GM19240 (cell line): ENCODE results near the gene LTBP2.

Experiments
- DNase-seq: peaks from one replicate; pipeline ENCODE4 v3.0.0; 2011; ENCODE audit warnings: low spot score; ENCODE audit not compliant: insufficient read length

The LTBP2 gene

DNA sequence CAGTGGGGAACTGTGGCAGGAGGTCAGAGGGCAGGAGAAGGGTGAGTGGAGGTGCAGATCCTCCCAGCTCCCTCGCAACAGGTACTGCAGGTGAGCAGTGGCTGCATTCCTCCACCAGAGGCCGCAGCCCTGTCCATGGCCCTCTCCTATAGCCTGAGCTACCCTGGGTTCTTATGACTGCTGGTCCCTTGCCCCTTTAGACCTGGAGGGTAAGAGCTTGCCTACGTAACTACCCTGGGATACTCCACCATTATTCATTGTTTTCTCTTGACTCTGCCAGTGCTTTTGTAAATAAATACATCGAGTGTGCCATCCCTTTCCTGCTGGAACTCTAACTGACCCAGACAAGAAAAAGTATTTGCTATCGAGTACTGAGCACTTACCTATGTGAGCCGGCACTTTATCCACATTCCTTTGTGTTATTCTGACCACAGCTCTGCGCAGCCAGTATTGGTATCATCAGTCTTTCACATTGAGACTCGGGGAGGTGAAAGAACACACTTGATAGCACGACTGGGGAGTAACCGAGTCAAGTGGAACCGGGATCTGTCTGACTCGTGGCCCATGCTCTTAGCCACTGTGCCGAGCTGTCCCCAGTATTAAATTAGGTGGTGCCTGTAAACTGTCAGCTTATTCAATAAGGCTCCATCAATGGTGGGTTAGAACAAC, 38.5 kb downstream of the LTBP2 start:
- no peak for DNase-seq

DNA sequence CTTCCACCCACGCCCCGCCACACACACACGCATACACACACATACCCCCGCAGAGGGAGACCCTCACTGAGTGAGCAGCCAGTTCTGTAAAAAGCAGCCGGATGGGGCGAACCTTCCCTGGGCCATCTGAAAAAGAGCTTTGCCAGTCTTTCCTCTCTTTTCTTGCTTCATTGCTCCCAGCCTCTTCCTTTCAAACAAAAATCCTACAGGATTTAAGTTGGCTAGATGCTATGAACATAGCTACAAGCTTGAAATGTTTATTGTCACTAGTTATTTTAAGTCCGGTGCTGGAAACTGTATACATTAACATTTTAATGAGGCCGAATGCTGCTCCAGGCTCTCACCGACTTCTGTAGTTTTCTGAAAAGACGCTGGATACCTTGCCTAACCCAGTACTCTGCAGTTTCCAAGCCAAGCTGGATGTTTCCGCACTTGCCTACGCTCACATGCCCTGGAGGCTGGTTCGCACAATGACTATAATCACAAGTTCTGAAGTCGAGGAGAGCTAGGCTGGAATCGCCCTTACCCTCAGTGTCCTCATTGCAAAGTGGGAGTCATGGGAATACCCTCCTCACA, 39.2 kb downstream of the LTBP2 start:
- DNase-seq, result no peak

DNA sequence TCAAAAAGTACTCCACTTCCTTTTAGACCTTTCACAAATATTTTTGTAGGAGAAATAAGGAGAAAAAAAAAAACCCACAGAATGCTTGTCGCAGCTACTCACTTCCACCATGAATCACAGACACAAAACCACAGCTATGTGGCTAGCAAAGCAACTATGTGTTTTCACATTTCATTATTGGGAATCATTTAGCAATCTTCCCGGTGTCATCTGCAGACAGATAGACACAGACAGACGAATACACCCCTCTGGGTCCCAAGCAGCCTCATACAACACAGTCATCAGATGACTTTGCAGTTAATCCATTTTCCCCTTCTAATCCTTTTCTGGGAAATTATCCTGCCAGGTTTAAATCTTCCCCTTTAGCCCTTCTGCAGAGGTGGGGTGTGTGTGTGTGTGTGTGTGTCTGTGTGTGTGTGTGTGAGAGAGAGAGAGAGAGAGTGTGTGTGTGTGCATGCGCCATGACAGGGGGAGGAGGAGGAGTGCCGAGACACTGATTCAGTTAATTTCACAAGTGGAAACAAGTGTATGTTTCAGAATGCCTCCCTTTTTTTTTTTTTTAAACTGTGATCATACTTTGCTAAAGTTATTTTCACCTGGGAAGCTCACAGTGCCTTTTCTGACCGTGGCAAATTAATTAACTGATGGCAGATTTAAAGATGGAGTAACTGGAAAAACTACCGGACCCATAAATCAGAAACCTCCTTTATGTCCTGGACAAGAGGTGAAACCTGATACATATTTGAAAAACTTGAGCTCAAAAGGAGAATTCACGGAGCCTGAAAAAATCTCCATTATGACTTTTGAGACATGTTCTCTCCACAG, 39.9 kb downstream of the LTBP2 start:
- DNase-seq, result no peak

DNA sequence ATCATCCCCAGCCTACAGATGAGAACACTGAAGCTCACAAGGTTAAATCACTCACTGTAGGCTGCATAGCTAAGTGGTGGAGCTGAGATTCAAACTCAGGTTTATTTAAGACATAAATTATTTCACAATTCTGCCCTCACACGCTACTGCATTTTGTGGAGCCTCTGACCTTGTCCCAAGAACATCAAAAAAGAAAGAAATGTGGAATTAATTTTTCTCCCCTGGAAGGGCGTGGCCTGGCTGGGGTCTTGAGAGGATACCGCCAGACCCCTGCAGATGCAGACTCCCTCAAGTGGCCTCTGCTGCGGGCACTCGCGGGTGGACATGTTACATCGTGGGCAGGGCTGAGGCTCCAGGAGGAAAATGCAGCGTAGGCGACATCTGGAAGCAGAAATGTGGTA, 40.6 kb downstream of the LTBP2 start:
- no peak for DNase-seq

DNA sequence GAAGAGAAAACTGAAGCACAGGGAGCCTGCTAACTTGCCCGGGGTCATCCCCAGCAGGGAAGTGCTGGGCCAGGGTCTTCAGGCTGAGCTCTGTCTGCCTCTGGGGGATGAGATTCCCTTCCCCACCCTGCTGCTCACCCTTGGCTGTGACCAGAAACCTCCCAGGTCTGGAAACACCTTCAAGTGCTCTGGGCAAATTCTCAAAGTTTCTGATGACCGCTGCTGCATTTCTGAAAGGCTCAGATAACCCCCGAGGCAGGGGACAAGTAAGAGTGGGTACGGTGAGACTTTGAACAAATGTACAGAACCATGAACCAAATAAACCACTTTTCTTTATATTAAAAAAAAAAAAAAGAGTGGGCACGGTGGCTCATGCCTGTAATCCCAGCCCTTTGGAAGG, 41.3 kb downstream of the LTBP2 start:
- no peak for DNase-seq

DNA sequence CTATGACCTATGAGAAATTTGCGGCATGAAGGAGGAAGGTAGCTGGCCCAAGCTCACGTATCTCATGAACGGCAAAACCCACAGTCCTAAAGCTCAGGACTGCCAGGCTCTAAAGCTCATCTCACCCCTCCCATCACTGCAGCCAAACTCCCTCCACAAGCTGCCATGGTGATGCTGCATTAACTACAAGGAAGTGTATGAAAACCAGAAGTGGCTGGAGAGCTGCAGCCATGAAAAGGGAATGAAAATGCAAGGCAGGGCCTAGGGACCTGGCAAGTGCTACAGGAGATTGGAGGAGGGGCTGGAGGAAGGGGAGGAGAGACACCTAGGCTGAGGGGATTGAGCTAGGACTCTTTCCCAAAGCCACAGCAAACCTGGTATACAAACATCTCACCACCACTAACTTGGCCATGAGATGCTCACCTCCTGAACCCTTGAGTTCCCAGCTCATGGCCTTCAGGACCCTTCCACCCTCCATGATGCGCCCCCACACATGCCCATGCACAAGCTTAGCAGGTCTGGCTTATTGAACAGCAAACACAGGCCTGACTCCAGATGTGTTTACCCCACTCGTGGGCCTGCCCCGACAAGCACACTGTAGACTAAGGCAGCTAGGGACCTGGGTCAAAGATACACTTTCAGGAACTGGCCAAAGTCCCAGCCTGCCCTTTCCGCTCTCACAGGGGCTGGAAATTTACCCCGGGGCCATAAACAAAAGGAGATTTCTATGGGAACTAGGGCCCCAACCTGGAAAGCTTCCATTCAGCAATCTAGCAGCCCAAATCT, 42.0 kb downstream of the LTBP2 start:
- DNase-seq, result no peak

DNA sequence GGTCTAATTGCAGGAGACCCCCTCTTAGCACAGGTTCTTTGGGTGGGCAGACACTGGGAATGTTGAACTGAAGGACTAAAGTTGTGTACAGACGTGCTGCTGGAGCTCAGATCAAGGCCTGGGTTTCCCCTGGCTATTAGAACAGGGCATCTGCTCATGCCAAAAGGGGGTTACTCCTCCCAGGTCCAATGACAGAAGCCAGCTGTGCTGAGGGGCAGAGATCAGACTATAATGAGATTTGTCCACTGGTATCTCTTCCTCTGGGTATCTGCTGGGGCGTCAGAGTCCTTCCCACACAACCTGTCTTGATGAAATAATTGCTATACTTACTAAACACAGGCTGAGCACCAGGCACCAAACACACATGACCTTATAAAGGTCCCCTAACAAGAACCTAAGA, 42.6 kb downstream of the LTBP2 start:
- no peak for DNase-seq

DNA sequence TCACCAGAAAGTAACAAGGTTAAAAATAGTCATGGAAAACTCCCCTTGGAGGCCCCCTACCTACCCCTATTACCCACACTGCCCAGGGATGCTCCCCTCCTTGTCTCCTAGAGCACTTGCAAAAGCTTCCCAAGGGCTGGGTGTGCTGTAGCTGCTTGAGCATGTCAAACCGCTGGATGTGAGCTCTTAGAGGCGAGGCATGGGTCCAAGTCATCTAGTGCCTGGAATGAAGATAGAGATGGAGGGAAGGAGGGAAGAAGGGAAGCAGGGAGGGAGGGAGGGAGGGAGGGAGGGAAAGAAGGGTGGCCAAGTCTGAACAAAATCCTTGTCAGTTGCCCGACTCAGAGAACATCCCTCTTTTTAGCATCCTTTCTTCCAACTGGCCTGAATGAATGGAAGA, 43.1 kb downstream of the LTBP2 start:
- DNase-seq, result no peak

DNA sequence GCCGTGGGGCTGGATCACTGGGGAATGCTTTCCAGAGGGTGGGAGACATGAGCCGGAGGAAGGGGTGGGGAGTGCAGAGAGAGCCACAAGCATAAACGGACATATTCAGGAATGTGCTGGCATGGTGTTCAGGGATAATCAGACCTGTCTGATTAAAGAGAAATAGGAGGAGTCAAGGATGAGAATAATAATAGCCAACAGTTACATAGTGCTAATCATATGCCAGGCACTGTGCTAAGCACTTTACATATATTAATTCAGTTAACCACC, 43.7 kb downstream of the LTBP2 start:
- DNase-seq, result no peak

DNA sequence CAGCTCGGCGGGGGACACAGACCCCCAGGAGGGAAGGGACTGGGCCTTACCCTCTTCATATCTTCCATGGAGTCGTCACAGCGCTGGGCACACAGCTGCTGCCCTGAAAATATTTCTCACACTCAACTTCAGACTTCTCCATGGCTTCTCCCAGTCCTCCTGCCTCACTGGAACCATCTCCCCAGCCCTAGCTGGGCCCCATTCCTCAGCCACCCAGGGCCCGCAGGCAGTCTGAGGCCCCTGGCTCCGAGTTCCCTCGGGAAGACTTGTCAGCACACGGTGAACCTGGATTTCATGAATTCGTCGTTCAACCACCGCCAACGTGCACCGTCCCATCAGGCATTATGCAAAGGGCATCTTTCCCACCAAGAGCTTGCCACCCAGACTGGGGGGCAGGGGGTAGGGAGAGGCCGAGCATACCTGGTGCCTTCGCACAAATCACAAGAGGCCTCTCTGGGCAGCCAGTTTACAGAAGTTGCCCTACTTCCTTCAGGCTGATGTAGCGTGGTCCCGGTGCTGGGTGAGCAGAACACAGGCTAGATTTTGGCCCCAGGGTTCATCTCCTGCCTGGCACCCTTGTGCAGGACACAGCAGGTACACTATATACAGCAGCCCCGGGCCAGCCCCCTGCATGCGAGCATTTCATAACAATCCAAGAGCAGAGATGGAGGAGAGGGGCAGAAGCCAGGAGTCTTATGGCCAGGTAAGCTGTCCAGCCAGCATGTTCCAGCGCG, 44.2 kb downstream of the LTBP2 start:
- no peak for DNase-seq

DNA sequence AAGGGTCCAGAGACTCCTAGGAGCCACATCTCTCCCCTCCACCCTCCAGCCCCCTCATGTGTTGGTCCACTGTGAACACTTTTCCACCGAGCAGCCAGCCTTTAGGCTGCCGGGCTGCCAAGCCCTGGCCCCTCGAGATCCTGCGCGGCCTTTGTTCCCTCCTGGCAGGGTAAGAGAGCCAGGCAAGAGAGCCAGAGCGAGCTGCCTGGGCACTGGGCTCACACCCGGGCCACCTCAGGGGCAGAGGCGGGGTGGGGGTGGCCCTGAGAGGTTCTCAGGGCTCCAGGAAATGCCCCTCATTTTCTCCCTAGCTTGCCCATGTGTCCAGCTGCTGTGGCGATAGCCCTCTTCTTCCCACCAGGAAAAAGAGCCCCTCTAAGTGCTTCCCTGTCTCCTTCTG, 44.8 kb downstream of the LTBP2 start:
- DNase-seq, result no peak

DNA sequence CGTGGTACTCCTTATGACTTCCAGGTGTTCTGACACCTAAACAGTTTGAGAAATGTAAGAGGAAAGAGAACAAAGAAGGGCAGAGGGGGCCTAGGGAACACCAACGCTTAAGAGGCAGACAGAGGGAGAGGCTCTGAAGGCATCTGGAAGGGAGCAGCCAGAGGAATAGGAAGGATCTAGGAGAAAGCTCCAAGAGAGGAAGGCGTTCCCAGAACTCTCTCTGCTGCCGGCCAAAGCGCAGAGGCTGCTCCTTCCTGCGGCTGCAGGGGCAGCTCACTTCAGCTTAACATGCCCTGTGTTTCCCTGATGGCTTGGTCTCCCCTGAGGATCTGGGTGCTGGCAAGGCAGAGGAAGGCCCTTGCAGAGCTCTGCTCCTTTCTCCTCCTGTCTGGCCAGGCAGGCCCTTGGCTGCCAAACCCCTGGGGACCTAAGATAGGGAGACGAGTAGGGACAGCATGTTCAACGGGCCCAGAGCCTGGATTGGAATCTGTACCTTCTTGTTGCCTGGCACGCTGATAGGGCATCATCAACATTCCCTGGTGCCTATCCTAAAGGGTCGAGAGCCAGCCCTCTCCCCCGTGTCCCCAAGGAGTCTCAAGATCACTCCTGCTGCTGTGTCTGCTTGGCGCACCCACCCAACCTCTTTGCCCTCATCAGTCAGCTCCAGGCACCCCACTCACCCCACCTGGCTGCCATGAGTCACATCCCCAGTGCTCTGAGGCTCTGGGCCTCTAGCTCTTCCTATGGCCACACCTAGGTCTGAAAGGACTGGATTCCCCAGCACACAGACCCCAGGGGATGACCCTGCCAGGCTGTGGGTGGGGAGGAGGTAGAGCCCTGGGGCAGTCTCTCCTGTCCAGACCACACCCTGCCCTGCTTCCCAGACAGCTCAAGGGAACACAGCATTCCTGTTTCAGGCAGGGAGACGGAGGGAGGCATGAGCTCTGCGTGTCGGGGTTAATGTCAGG, 45.6 kb downstream of the LTBP2 start:
- no peak for DNase-seq

DNA sequence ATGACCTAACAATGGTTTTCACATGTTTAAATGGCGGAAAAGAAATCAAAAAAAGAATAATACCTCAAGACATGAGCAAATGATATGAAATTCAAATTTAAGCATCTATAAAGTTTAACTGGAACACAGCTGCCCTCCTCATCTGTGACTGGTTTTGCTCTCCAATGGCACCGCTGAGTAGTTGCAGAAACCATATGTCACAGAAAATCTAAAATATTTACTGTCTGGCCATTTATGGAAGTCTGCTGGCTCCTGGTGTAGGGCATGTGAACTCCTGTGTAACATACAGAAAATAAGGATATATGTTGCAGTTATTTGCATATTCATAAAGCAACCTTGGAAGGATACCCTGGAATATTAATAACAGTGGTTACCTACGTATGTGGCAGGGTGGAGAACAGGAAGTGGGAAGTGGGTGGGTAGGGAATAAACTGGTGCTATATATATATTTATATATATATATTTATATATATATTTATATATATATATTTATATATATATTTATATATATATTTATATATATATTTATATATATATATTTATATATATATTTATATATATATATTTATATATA, 48.4 kb downstream of the LTBP2 start:
- DNase-seq, result no peak

DNA sequence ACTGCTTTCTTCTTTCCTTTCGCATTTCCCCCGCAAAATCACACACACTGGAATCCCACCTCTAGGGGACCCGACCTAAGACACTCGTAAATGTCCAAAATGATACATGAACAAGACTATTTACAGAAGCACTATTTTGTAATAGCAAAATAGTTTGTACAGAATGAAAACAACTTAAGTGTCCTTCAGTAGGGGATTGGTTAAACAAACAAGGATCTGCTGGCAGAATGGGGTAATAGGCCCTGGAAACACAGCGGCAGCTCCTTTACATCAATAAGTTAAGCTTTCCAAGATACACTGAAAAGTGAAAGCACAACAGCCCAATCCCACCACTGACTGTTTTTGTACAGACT, 48.8 kb downstream of the LTBP2 start:
- DNase-seq, result no peak

DNA sequence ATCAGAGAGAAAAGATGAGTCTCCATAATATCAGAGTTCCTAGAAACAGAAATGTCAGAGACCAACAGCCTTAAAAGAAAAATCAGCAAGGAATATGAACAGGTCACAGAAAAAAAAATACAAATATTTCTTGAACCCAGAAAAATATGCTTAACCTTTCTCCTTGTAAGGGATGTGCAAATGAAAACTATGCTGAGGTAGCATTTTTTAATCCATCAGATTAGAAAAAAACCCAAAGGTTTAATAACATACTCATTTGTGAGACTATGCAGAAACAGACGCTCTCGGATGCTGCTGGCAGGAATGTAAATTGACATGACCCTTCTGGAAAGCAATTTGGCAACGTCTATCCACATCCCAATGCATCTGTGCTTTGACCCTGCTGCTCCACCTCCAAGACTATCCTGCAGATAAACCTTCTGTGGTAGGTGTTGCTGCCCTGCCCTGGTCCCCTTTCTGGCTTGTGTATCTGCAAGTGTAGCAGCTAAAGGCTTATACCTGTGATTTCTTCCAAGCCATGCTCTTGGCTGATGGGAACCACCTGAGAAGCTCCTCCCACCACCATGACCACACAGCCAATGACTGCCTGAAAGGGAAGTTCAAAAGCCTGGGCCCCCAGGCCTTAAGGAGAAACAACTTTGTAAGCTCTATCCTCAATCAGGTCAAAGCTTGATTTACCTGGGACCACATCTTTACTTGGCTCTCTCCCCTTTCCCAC, 49.4 kb downstream of the LTBP2 start:
- no peak for DNase-seq

DNA sequence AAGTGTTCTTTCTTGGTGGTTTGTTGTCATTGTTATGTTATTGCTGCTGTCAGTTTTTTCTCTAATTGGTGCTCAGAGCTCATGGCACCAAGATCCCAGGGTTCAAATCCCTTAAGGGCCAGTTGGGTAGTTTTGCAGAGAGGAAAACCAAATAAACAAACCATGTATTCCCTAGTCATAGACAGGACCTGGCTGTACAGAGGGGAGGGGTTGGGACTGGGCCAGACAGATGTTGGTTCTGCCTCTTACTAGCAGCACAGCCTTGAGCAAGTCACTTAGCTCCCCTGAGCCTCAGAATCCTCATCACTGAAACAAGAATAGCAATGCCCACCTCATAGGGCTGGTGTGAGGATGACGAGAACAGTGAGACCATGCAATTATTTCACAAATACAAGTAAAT, 53.4 kb downstream of the LTBP2 start:
- no peak for DNase-seq

DNA sequence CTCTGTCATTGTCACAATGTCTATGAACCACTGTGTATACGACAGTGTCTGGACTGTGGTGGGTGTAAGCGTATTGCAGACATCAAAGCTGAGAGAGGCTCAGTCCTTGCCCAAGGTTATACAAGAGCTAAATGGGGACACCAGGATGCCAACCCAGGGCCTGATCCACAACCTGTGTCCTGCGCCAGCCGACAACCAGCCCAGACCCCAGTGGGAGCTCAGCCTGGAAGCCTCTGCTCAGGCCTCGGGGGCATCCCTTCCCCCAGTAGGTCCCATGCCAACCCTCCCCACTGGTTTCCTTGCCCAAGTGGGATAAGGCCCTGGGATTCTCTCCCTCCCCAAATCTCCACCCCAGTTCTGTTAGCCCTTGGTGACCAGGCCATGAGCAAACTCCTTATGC, 54.3 kb downstream of the LTBP2 start:
- DNase-seq, result no peak

DNA sequence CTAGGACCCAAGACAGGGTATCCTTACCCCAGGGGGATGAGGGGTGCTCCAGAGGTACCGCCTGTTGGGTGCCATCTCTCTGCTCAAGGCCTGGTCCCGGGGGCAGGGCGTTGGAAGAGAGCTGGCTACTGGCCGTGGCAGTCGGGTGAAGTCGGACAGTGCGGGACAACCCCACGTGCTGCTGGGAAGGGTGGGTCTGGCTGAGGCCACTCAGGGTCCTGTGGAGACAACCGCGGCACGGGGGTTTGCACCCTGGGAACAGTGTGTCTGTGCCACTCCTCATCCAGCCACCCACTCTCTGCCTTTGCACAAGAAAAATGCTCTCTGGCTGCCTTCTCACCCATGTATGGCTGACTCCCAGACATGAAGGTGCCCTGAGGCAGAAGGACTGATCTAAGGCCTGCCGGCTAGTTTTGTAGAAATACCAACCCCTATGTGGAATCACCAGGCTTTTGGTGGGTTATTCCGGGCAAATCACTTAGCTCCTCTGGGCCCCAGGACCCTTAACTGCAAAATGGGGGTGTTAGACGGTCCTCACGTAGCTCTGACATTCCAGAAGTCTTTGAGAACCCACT, 56.5 kb downstream of the LTBP2 start:
- DNase-seq, result no peak

DNA sequence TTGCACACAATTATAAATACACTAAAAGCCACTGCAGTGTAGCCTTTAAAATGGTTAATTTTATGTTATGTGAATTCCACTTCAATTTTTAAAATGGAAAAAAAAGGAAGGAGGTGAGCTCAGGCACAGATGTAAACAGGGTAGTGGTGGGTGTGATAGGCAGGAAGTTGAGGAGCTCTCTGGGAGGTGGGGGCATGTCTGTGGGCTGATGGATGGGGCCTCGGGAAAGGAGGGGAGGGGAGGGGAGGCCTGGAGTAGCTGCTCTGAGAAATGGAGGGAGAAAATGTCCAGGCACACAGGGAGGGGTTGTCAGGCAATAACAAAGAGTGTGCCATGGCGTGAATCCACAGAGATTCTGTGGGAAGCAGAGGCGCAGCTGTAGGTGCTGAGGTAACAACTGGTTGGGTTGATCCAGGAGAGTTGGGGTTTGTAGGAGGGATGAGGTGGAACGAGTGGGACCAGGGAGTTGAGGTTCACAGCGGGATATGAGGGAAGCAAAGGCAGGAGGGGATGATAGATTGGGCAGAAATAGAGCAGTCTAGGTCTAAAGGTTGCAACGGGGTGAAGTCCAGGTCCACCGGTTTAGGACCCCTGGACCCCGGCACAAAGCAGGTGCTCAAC, 57.2 kb downstream of the LTBP2 start:
- DNase-seq, result no peak
